GM18867 (cell line): ENCODE data around the gene PRAMEF20.

ENCODE experiments used
- ATAC-seq: cut with Tn5 transposase; IDR thresholded peaks from one replicate; pipeline ENCODE4 v1.9.1; 2021; ENCODE audit warnings: mild to moderate bottlenecking, moderate library complexity; ENCODE audit not compliant: unreplicated experiment

Gene PRAMEF20

GRCh38 chr1:13461977-13462376 is 51.7 kb downstream of the PRAMEF20 start:
- no peak for ATAC-seq

GRCh38 chr1:13462682-13463081 is 52.4 kb downstream of the PRAMEF20 start:
- no peak for ATAC-seq

GRCh38 chr1:13465515-13465914 is 55.3 kb downstream of the PRAMEF20 start:
- ATAC-seq, result no peak

- no peak for ATAC-seq
Observed at GRCh38 chr1:13469343-13469742, 59.1 kb downstream of the PRAMEF20 start.
